HG03571 (cell line): Measurements from ENCODE around the gene HDAC7.

ENCODE experiments used
- ATAC-seq: cut with Tn5 transposase; IDR thresholded peaks from one replicate; pipeline ENCODE4 v1.9.1; 2021; ENCODE audit not compliant: unreplicated experiment

Gene HDAC7

GRCh38 chr12:47735649-47736048, 84.1 kb downstream of the HDAC7 start:
- no peak for ATAC-seq

GRCh38 chr12:47734725-47735480, 84.8 kb downstream of the HDAC7 start:
- no peak for ATAC-seq

GRCh38 chr12:47733142-47733541, 86.6 kb downstream of the HDAC7 start:
- ATAC-seq, result no peak
